Heart left ventricle (tissue), 13 donors: ENCODE data around the gene OGFOD3.

Experiments
- POLR2A ChIP-seq, 2 donors: fragments of 450-650 bp; IDR thresholded peaks; one replicate each; pipeline ENCODE4 v1.6.1; 2017; ENCODE audit warnings: antibody characterized with exemption in 2 of 2, mild to moderate bottlenecking in 2 of 2, moderate library complexity in 2 of 2
- TF ChIP-seq, protein P1 (sequence below), 12 donors: fragments of 200-600 bp; sonication (generic) in 4 of 12; IDR thresholded peaks; one replicate each; pipeline versions ENCODE4 v1.5.0 to v1.8.0; 2018 to 2022; ENCODE audit warnings: antibody characterized with exemption in 12 of 12, mild to moderate bottlenecking in 5 of 12
- donor health status: ischemic (EF 13 %, LVEDD 7.1; RV severe dilation, severe dysfunction).
- donor health status: DM: no; HTN: yes; CAD: no.
- donor health status: DM: no; HTN: no; CAD: no.
- donor health status: ischemic (EF 25% LVEDD 6.9; RV normal size, moderate dysfunction).
- donor health status: ischemic (EF 25% LVEDD 5.7; RV mildly dilated, moderate dysfunction).
- donor health status: ischemic (EF 35%, LVEDD 5.7; RV mildly dilated, moderate dysfunction).
- donor health status: nonischemic (EF 11% LVEDD 7.7; RV severe dilation, severe dysfunction).
- donor health status: DM: yes; HTN: yes; CAD: no.
- donor health status: PGD.
- donor health status: ischemic (EF 29% LVEDD 5.4; RV normal size, mild dysfunction).
- donor health status: nonischemic (EF 23%, LVEDD 6.1; RV moderate dilation, normal function).

DNA sequence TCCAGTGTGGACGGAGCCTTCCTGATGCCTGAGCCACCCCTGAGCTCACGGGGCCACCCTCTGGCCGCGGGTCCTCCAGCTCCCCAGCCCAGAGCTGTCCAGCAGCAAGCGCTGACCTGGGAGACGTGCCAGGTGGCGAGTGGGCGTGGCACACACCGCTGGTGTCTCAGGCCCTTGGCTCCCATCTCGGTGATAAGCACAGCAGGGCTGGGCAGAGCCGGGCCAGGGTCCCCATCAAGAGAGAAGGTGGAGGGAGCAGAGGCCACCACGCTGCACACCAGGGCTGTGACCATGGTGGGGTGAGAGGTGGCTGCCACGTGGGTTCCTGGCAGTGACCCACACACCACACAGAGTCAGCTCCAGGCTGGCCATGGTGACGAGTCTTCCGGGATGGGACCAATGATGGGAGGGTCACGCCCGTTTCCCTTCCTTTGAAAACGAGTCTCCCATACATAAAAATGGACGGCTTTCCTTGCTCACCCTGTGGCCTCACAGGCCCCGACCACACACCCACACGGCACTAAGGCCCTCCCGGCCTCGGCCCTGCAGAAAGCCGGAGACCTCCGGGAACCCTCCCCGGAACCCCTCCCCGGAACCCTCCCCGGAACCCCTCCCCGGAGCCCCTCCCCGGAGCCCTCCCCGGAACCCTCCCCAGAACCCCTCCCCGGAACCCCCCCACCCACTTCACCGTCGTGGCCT, 30.0 kb downstream of the OGFOD3 start:
- TF ChIP-seq, protein P1, sequence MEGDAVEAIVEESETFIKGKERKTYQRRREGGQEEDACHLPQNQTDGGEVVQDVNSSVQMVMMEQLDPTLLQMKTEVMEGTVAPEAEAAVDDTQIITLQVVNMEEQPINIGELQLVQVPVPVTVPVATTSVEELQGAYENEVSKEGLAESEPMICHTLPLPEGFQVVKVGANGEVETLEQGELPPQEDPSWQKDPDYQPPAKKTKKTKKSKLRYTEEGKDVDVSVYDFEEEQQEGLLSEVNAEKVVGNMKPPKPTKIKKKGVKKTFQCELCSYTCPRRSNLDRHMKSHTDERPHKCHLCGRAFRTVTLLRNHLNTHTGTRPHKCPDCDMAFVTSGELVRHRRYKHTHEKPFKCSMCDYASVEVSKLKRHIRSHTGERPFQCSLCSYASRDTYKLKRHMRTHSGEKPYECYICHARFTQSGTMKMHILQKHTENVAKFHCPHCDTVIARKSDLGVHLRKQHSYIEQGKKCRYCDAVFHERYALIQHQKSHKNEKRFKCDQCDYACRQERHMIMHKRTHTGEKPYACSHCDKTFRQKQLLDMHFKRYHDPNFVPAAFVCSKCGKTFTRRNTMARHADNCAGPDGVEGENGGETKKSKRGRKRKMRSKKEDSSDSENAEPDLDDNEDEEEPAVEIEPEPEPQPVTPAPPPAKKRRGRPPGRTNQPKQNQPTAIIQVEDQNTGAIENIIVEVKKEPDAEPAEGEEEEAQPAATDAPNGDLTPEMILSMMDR (IDR thresholded peaks at IDR 0.05) = no peak
- TF ChIP-seq POLR2A (IDR thresholded peaks at IDR 0.05) = no peak
